ENCODE data around the gene NEAT1. TPM values are rescaled to one million over a fixed set of nuclear protein-coding genes. Genes with fewer than 3 reads are reported as not detected.

NEAT1 gene
- total RNA-seq, 1 donor from 2014 or later: 114 TPM

DNA sequence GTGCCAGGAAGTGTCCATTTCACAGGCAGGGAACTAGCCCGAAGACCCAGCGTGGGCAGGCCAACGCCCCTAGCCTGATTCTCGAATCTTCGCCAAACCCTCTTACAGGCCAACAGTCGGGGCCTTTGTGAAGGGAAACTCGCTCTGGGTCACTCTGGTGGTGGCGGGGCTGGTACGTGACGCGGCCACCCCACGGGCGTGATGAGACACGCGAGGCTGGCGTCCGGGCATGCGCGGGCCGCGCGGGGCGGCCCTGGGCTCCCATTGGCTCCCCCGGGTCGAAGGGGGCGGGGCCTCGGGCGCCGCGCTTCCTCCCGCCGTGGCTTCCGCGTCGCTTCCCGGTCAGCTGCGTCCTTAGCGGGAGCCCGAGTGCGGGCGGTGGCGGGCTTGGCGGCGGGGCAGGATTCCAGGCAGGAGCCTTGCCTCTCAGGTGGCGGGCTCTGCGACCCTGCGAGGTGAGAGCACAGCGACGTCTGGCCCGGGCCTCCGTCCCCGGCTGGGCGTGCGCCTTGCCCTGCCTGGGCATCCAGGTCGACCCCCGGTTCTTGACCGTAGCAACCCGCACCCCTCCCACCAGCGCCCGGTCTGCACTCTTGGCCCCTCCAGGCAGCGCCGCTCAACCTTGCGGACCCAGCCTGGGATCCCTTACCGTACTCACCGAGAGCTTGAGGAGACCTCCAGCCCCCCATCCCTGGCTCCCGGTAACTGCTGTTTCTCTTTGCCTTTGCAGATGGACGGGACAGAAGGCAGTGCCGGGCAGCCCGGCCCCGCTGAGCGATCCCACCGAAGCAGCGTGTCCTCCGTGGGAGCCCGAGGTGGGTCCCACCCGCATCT is 36.1 kb upstream of the NEAT1 start, which contains the start of gene FRMD8:
TSS of gene FRMD8 (plus strand) at position 331 of the 834 bp plus-strand sequence. CDS start at position 731, 400 bp downstream.
- Histone ChIP-seq H3K36me3 (ENCODE audit: control insufficient read depth, insufficient read depth, low read length) (peaks cover 13% of the 10 kb centered on the region), H3K4me3 (ENCODE audit: low read depth, low read length) (peak within 1 kb of the TSS; percentile 79), H3K27me3 (ENCODE audit: control insufficient read depth, insufficient read depth, low read length) (no peaks in the 10 kb centered on the region)
- TF ChIP-seq, protein P1, sequence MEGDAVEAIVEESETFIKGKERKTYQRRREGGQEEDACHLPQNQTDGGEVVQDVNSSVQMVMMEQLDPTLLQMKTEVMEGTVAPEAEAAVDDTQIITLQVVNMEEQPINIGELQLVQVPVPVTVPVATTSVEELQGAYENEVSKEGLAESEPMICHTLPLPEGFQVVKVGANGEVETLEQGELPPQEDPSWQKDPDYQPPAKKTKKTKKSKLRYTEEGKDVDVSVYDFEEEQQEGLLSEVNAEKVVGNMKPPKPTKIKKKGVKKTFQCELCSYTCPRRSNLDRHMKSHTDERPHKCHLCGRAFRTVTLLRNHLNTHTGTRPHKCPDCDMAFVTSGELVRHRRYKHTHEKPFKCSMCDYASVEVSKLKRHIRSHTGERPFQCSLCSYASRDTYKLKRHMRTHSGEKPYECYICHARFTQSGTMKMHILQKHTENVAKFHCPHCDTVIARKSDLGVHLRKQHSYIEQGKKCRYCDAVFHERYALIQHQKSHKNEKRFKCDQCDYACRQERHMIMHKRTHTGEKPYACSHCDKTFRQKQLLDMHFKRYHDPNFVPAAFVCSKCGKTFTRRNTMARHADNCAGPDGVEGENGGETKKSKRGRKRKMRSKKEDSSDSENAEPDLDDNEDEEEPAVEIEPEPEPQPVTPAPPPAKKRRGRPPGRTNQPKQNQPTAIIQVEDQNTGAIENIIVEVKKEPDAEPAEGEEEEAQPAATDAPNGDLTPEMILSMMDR (IDR thresholded peaks at IDR 0.05; ENCODE audit: insufficient read depth, low read length, severe bottlenecking): no peak
- FAIRE-seq (no peak), DNase-seq (ENCODE audit: low read depth) (peak; percentile 59)

DNA sequence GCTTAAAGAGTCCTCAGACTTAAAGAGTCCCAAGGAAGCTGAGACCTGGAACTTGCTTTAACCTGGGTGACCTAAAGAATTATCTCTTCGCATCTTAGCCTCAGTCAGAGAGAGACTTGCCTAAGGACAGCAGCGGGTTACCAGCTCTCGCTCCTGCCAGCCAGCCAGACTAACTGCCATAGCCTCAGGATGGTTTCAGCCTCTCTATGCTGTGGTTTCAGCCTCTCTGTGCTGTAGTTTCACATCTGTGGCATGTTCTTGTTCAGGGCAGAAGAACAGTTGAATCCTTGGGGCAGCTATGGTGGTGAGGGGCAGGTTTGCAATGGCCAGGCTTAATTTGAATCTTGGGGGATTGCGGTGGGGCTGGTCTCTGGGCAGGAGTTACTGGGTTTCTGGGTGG is 33.9 kb upstream of the NEAT1 start:
- DNase-seq (ENCODE audit: low read depth): no peak
- Histone ChIP-seq H3K4me3 (ENCODE audit: low read depth, low read length) (no peak overlapping the region), H3K27me3 (ENCODE audit: control insufficient read depth, insufficient read depth, low read length) (no peaks in the 10 kb centered on the region), H3K36me3 (ENCODE audit: control insufficient read depth, insufficient read depth, low read length) (peaks cover 31% of the 10 kb centered on the region)
- TF ChIP-seq, protein P1 (IDR thresholded peaks at IDR 0.05; ENCODE audit: insufficient read depth, low read length, severe bottlenecking): no peak
- no peak for FAIRE-seq

DNA sequence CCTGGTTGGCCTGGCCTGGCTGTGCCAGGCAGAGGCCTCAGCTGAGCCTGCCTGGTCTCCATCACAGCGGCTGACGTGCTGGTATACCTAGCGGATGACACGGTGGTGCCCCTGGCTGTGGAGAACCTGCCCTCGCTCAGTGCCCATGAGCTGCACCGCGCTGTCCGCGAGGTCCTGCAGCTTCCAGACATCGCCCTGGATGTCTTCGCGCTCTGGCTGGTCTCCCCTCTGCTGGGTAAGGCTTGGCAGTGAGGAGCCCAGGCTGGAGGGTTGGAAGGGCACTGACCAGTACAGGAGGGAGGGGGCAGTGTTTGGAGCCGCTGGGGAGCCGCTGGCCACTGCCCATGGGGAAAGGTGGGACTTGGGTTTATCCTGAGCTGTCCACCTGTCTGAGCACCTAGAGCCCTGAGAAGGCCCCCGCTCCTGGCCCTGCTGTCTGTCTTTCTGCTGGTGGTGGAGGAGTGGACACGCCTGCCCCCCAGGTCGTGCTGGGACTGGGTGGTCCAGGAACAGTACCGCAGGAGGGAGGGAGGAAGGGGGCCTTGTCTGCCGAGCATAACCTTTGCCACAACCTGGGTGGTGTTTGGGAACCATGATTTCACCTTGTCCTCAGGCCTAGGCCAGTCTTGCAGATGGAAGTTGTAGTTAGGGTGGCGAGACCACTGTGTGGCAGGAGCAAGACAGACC is 33.2 kb upstream of the NEAT1 start:
- H3K36me3 ChIP-seq (ENCODE audit: control insufficient read depth, insufficient read depth, low read length): peaks cover 37% of the 10 kb centered on the region
- no peaks in the 10 kb centered on the region for H3K27me3 ChIP-seq (ENCODE audit: control insufficient read depth, insufficient read depth, low read length)
- FAIRE-seq (no peak), DNase-seq (ENCODE audit: low read depth) (no peak)
- no peak overlapping the region for H3K4me3 ChIP-seq (ENCODE audit: low read depth, low read length)
- TF ChIP-seq, protein P1 (IDR thresholded peaks at IDR 0.05; ENCODE audit: insufficient read depth, low read length, severe bottlenecking): no peak

DNA sequence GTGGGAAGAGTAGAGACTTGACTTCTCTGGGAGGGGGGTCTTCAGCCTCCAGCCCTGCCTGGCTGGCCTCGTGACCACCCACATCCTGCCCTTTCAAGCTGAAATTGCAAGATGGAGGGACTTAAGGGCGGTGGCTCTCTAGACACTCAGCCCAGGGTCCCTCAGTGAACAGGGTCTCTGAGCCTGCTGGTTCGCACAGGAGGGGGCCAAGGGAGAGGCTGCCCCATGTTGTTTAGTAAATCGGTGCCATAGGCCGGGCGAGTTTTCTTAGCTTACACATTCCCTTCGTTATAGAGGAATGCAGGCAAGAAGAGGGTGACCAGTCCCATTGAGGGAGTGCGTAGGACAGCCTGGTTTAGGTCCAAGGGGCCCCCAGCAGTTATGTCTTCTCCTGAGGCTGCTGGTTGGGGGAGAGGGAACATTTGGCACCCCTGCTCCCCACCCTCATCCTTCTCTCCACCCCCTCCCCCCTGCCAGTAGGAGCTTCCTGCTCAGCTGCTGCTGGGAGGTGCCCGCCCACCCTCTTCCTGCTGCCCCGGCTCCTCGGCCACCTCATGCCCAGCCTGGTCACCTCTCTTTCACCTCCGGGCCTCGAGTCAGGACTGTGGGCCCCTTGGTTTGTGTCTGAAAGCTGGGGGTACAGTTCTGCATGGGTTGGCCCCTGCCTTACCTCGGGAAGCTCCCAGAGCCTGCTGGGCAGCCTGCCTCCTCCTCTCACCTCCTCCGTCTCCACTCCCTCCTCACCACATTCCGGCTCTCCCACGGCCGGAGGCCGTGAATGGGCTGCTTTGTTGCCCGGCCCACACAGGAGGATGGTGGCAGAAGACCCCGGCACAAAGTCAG is 32.3 kb upstream of the NEAT1 start:
- TF ChIP-seq, protein P1 (IDR thresholded peaks at IDR 0.05; ENCODE audit: insufficient read depth, low read length, severe bottlenecking): no peak
- no peak for DNase-seq (ENCODE audit: low read depth)
- H3K4me3 ChIP-seq (ENCODE audit: low read depth, low read length): no peak overlapping the region
- peaks cover 41% of the 10 kb centered on the region for H3K36me3 ChIP-seq (ENCODE audit: control insufficient read depth, insufficient read depth, low read length)
- H3K27me3 ChIP-seq (ENCODE audit: control insufficient read depth, insufficient read depth, low read length): no peaks in the 10 kb centered on the region
- FAIRE-seq: no peak

DNA sequence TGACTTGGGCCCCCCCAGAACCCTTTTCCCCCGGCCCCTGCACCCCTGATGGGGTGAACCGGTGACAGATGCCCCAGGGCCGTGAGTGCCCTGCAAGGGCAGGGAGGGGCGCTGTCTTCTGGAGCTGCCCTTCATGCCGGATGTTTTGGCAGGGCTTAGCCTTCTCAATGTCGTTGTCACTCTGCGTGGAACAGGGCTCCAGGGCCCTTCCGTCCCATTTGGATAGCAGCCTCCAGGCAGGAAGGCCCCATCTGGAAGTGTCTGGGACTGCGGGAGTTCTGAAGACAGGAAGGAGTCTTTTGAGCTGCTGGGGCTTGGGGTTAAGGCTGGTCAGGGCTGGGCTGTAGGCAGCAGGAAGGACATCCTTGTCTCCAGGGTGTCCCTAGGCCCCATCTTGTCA is 31.6 kb upstream of the NEAT1 start:
- FAIRE-seq: no peak

More for the DNA sequence above, 31.6 kb upstream of the NEAT1 start:
- Histone ChIP-seq H3K4me3 (ENCODE audit: low read depth, low read length) (no peak overlapping the region), H3K27me3 (ENCODE audit: control insufficient read depth, insufficient read depth, low read length) (no peaks in the 10 kb centered on the region), H3K36me3 (ENCODE audit: control insufficient read depth, insufficient read depth, low read length) (peaks cover 47% of the 10 kb centered on the region)
- DNase-seq (ENCODE audit: low read depth): no peak
- TF ChIP-seq, protein P1 (IDR thresholded peaks at IDR 0.05; ENCODE audit: insufficient read depth, low read length, severe bottlenecking): no peak

Measured in bronchial epithelial cell (primary cell).